ENCODE measurements around the gene LPGAT1.

DNA sequence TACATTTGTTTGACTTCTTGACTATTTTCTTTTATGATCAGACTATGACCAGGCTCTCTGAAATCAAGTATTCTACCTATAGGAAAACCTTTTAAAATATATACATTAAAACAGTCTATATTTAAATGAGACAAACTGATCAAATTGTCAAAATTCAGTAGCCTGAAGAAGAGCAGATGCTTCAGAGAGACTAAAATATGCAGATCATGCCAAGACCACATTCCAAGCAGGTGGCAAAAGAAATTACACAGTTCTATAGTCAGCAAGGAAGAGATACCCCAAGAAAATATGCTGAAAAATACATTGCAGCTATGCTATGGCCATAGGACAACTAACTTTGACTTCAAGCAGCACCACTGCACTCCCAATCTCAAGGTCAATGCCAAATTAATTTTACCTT, 3.5 kb downstream of the LPGAT1 start:
- TF ChIP-seq, protein P1, sequence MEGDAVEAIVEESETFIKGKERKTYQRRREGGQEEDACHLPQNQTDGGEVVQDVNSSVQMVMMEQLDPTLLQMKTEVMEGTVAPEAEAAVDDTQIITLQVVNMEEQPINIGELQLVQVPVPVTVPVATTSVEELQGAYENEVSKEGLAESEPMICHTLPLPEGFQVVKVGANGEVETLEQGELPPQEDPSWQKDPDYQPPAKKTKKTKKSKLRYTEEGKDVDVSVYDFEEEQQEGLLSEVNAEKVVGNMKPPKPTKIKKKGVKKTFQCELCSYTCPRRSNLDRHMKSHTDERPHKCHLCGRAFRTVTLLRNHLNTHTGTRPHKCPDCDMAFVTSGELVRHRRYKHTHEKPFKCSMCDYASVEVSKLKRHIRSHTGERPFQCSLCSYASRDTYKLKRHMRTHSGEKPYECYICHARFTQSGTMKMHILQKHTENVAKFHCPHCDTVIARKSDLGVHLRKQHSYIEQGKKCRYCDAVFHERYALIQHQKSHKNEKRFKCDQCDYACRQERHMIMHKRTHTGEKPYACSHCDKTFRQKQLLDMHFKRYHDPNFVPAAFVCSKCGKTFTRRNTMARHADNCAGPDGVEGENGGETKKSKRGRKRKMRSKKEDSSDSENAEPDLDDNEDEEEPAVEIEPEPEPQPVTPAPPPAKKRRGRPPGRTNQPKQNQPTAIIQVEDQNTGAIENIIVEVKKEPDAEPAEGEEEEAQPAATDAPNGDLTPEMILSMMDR (conservative IDR thresholded peaks at IDR 0.05) = no peak
- no peak for TF ChIP-seq ZFX (IDR thresholded peaks at IDR 0.05)
